ENCODE data around the gene KCNK18.

Gene KCNK18

DNA sequence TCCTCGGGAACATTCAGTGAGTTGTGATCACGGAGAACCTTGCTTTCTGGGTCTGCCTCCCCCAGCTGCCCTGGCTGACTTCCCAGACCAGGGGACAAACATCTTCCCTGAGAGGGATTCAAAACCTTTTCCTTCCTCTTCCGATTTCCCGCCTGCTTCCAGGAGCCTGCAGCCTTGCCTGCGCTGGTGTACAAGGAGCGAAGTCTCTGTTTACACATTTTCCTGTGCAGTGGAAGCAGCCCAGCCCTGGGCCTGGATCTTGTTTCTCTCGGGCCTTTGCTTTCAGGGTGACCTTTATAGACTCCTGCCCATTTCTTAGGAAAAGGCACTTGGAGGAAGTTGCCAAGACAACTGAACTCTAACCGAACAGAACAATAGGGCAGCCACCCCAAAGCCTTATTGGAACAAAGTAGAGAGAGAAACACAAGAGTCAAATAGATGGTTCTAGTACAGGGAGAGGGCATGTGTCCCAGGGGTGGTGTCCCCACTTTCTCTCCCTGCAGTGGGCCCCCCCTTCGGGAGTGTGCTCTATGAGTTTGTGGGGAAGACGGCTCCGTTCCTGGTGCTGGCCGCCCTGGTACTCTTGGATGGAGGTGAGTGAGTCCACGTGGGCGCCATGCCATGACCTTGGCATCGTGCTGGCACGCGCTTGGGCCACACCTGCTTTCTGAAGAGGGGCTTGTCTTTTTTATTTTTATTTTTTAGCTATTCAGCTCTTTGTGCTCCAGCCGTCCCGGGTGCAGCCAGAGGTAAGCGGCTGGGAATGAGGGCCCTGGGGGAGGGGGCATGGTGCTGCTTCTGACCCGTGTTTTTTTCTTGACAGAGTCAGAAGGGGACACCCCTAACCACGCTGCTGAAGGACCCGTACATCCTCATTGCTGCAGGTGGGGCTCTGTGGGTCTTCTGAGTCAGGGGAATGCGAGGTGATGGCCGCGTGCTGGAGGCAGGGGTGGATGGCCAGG, 57.8 kb downstream of the KCNK18 start:
- DNase-seq, result no peak

DNA sequence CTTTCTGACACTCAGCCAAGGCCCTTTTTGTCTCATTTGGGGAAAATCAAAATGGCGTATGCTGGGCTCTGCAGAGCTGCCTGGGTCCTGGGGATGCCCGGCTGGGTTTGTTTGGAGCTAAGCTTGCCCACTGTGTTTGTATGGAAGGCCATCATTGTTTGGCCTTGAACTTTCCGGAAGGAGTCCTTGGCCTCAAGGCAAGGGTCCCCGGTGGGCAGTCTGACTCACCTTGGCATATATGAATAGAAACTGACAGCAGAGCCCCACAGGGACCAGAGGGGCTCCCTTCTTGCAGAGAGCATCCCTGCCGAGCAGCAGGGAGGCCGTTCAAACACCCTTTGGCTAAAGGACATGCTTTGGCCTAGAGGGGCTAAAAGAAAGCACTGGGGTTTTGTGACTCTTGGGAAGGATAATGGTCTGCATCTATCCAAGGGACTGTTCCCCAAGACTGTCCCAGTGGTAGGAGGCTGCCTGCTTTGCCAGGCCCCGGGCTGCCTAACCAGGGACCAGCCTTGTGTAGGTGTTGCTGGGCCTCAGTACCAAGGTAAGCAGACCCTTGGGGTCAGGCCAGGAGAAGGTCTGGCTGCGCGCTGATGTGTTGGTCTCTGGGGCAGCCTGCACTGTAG, 58.7 kb downstream of the KCNK18 start:
- DNase-seq, result no peak

DNA sequence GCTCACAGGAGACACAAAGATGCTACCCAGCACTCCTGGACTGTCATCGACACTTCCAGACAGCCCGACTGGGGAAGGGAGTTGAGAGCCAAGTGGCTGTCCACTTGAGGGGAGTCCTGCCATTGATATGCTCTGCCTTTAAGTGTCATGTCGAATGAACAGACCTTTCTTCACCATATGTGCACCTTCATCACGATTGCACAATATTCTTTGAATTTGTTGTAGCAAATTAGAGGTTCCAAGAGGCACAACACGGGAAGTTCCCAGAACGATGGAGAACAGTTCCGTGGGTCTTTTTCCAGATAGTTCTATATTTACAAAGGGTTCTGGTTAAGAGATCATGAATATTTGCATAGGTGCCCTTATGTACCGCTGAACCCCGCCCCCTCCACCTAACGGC, 59.6 kb downstream of the KCNK18 start:
- DNase-seq, result no peak

DNA sequence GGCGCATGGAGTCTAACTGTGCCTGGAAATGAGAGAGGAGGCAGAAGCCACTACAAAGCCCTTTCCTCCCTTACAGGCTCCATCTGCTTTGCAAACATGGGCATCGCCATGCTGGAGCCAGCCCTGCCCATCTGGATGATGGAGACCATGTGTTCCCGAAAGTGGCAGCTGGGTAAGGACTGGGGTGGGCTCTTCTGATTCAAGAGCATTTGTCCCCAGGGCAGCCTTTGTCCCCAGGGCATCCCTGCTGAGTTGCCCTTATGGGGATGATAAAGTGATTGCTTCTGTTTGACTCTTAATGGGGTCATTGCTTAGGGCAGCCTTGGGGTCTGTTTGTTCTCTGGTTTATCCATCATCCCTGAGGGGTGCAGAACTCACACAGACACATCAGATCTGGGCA, 60.4 kb downstream of the KCNK18 start:
- DNase-seq, result no peak

DNA sequence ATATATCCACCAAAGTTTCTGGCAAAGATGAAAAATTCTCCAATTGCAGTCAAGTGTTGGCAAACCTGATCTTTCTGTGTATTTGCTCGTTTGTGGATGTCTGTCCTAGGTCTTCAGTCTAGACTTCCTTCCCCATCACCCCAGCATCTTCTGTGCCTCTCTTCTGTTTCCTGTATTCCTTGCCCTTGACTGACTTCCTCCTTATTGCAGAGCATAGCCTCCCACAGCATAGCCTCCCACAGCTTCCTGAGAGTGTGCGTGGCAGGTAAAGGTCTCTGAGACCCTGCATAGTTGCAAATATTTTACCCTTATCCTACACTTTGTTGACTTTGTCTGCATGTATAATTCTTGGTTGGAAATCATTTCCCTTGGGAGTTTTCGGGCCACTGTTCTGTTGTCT, 62.0 kb downstream of the KCNK18 start:
- no peak for DNase-seq

Measured in T1000 (cell line).